Measurements from ENCODE around the gene HOXC11.

Gene HOXC11

GRCh38 chr12:53976172-53976822 is 3.4 kb downstream of the HOXC11 start:
- no peak for FAIRE-seq

GRCh38 chr12:53976823-53977595 is 4.1 kb downstream of the HOXC11 start:
- no peak for FAIRE-seq
- no peak for DNase-seq (ENCODE audit: insufficient read length, low spot score)
- TF ChIP-seq POLR2AphosphoS5 (IDR thresholded peaks at IDR 0.05; ENCODE audit: low read depth, low read length) (no peak), SPI1 (IDR thresholded peaks at IDR 0.05; ENCODE audit: low read depth, low read length) (no peak), POLR2A (IDR thresholded peaks at IDR 0.05; ENCODE audit: low read depth, low read length) (no peak), TAF1 (IDR thresholded peaks at IDR 0.05; ENCODE audit: low read depth, low read length) (no peak), PAX5 (IDR thresholded peaks at IDR 0.05; ENCODE audit: insufficient read depth, low read length, severe bottlenecking) (no peak), POU2F2 (IDR thresholded peaks at IDR 0.05; ENCODE audit: low read depth, low read length) (no peak)

More at GRCh38 chr12:53976172-53976822, 3.4 kb downstream of the HOXC11 start:
- no peak for DNase-seq (ENCODE audit: insufficient read length, low spot score)
- TF ChIP-seq SPI1 (IDR thresholded peaks at IDR 0.05; ENCODE audit: low read depth, low read length): no peak
- no peak for TF ChIP-seq TAF1 (IDR thresholded peaks at IDR 0.05; ENCODE audit: low read depth, low read length)
- no peak for TF ChIP-seq POU2F2 (IDR thresholded peaks at IDR 0.05; ENCODE audit: low read depth, low read length)

GRCh38 chr12:53977596-53978445 is 4.9 kb downstream of the HOXC11 start:
- TF ChIP-seq TAF1 (IDR thresholded peaks at IDR 0.05; ENCODE audit: low read depth, low read length) (no peak), POU2F2 (IDR thresholded peaks at IDR 0.05; ENCODE audit: low read depth, low read length) (no peak), POLR2AphosphoS5 (IDR thresholded peaks at IDR 0.05; ENCODE audit: low read depth, low read length) (no peak), SPI1 (IDR thresholded peaks at IDR 0.05; ENCODE audit: low read depth, low read length) (no peak), PAX5 (IDR thresholded peaks at IDR 0.05; ENCODE audit: insufficient read depth, low read length, severe bottlenecking) (no peak), POLR2A (IDR thresholded peaks at IDR 0.05; ENCODE audit: low read depth, low read length) (no peak)
- no peak for DNase-seq (ENCODE audit: insufficient read length, low spot score)
- no peak for FAIRE-seq

- DNase-seq (ENCODE audit: insufficient read length, low spot score) (no peak), FAIRE-seq (no peak)
- TF ChIP-seq POLR2AphosphoS5 (IDR thresholded peaks at IDR 0.05; ENCODE audit: low read depth, low read length) (no peak), POLR2A (IDR thresholded peaks at IDR 0.05; ENCODE audit: low read depth, low read length) (no peak), TAF1 (IDR thresholded peaks at IDR 0.05; ENCODE audit: low read depth, low read length) (no peak), SPI1 (IDR thresholded peaks at IDR 0.05; ENCODE audit: low read depth, low read length) (no peak), PAX5 (IDR thresholded peaks at IDR 0.05; ENCODE audit: insufficient read depth, low read length, severe bottlenecking) (no peak), POU2F2 (IDR thresholded peaks at IDR 0.05; ENCODE audit: low read depth, low read length) (no peak)
Measured at GRCh38 chr12:53978477-53979356, 5.8 kb downstream of the HOXC11 start.

- TF ChIP-seq POLR2AphosphoS5 (IDR thresholded peaks at IDR 0.05; ENCODE audit: low read depth, low read length) (no peak), PAX5 (IDR thresholded peaks at IDR 0.05; ENCODE audit: insufficient read depth, low read length, severe bottlenecking) (no peak), TAF1 (IDR thresholded peaks at IDR 0.05; ENCODE audit: low read depth, low read length) (no peak), POU2F2 (IDR thresholded peaks at IDR 0.05; ENCODE audit: low read depth, low read length) (no peak), SPI1 (IDR thresholded peaks at IDR 0.05; ENCODE audit: low read depth, low read length) (no peak), POLR2A (IDR thresholded peaks at IDR 0.05; ENCODE audit: low read depth, low read length) (no peak)
- FAIRE-seq (no peak), DNase-seq (ENCODE audit: insufficient read length, low spot score) (no peak)
Measured at GRCh38 chr12:53980104-53980801, 7.3 kb downstream of the HOXC11 start.

- FAIRE-seq: no peak
- TF ChIP-seq POLR2AphosphoS5 (IDR thresholded peaks at IDR 0.05; ENCODE audit: low read depth, low read length) (no peak), TAF1 (IDR thresholded peaks at IDR 0.05; ENCODE audit: low read depth, low read length) (no peak), POU2F2 (IDR thresholded peaks at IDR 0.05; ENCODE audit: low read depth, low read length) (no peak), PAX5 (IDR thresholded peaks at IDR 0.05; ENCODE audit: insufficient read depth, low read length, severe bottlenecking) (no peak), POLR2A (IDR thresholded peaks at IDR 0.05; ENCODE audit: low read depth, low read length) (no peak), SPI1 (IDR thresholded peaks at IDR 0.05; ENCODE audit: low read depth, low read length) (no peak)
- no peak for DNase-seq (ENCODE audit: insufficient read length, low spot score)
Measured at GRCh38 chr12:53980802-53981496, 8.0 kb downstream of the HOXC11 start.

- TF ChIP-seq TAF1 (IDR thresholded peaks at IDR 0.05; ENCODE audit: low read depth, low read length): no peak
- no peak for DNase-seq (ENCODE audit: insufficient read length, low spot score)
- no peak for FAIRE-seq
Measured at GRCh38 chr12:53981634-53982565, 9.0 kb downstream of the HOXC11 start.
